Upper lobe of right lung (tissue), 1 donor: ENCODE data around the gene CISTR. TPM values are rescaled to one million over a fixed set of nuclear protein-coding genes. Genes with fewer than 3 reads are reported as not detected.

Source experiments
- ATAC-seq: fragments of 200-7000 bp; cut with Tn5 transposase; one replicate; pipeline ENCODE4 v1.9.1; 2020; ENCODE audit warnings: mild to moderate bottlenecking, moderate library complexity
- DNase-seq: peaks from one replicate; pipeline ENCODE4 v3.0.0-alpha.2; 2020
- H3K27ac ChIP-seq: fragments of 200-600 bp; one replicate; pipeline ENCODE4 v1.8.0; 2022
- H3K27me3 ChIP-seq: fragments of 200-600 bp; one replicate; pipeline ENCODE4 v1.8.0; 2022; ENCODE audit warnings: mild to moderate bottlenecking
- H3K36me3 ChIP-seq: fragments of 200-600 bp; one replicate; pipeline ENCODE4 v1.8.0; 2022
- H3K4me1 ChIP-seq: fragments of 200-600 bp; one replicate; pipeline ENCODE4 v1.8.0; 2022
- H3K4me3 ChIP-seq: fragments of 200-600 bp; one replicate; pipeline ENCODE4 v1.8.0; 2022; ENCODE audit warnings: mild to moderate bottlenecking
- H3K9me3 ChIP-seq: fragments of 200-600 bp; one replicate; pipeline ENCODE4 v1.8.0; 2022
- intact Hi-C: fragments of 100-400 bp; cut with DNase I; formaldehyde crosslinking; loops from one replicate; pipeline ENCODE4 v1.11.0; 2022
- total RNA-seq: library from RNA; stranded (reverse); fragmentation: NEBNext Ultra II Directional; extraction: Animal tissue kit (Norgen Biotek cat#: 25700); gene quantifications from one replicate; pipeline ENCODE4 v1.2.1, GENCODE V29; 2021
- TF ChIP-seq, protein P1 (sequence below): fragments of 200-600 bp; IDR thresholded peaks from one replicate; pipeline ENCODE4 v1.8.0; 2022; ENCODE audit warnings: antibody characterized with exemption
- donor health status: DM: no; HTN: yes; CAD: no; lungs with severe emphysema.

CISTR gene
- total RNA-seq, 1 donor from 2014 or later, result not detected

DNA sequence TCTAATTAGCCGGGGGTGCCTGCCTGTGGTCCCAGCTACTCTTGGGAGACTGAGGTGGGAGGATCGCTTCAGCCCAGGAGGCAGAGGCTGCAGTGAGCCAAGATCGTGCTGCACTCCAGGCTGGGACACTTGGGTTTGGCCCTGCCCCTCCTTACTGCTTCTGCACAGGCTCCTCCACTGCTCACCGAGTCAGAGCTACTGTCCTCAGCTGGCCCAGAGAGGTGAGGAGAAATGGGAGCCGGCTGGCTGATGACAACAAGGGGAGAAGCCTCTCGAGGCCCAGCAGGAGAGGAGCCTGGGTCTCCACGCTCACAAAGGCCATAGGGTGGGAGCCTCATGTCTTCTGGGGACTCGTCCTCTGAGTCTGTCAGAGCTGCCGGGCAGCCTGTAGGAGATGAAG is 38.3 kb downstream of the CISTR start:
- Histone ChIP-seq H3K4me3 (no peak overlapping the region), H3K36me3 (peaks cover 69% of the 10 kb centered on the region), H3K27me3 (no peaks in the 10 kb centered on the region), H3K4me1 (no peaks in the 10 kb centered on the region), H3K27ac (no peak overlapping the region), H3K9me3 (no peaks in the 10 kb centered on the region)
- intact Hi-C loops, result no loop called here
- no peak for ATAC-seq
- TF ChIP-seq, protein P1, sequence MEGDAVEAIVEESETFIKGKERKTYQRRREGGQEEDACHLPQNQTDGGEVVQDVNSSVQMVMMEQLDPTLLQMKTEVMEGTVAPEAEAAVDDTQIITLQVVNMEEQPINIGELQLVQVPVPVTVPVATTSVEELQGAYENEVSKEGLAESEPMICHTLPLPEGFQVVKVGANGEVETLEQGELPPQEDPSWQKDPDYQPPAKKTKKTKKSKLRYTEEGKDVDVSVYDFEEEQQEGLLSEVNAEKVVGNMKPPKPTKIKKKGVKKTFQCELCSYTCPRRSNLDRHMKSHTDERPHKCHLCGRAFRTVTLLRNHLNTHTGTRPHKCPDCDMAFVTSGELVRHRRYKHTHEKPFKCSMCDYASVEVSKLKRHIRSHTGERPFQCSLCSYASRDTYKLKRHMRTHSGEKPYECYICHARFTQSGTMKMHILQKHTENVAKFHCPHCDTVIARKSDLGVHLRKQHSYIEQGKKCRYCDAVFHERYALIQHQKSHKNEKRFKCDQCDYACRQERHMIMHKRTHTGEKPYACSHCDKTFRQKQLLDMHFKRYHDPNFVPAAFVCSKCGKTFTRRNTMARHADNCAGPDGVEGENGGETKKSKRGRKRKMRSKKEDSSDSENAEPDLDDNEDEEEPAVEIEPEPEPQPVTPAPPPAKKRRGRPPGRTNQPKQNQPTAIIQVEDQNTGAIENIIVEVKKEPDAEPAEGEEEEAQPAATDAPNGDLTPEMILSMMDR, result no peak
- DNase-seq, result no peak

DNA sequence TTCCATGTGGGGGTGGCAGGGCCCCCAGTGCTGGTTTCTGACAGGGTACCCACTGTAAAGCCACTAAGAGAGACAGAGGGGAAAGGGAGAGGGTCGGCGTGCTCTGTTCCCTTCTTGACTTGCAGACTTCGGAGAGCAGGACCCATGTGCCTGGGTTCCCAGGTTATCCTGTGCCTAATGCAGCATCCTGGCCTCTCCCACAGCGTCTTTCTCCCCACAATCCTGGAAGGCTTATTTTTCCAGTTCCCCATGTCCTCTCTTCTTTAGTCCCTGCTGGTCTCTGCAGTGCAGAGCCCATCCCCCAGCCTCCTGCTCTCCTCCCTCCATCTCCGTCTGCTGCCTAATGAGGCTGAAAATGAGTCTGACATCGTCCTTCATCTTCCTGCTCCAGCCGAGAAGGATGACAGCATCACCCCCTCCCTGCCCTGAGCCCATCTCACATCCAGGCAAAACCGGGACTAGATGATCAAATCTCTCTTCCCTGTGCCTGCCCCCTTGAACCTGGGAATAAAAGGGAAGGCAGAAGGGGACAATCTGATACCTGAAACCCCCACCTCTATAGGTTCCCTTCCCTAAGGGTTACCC is 39.6 kb downstream of the CISTR start:
- ATAC-seq (no peak), DNase-seq (no peak)
- H3K9me3 ChIP-seq, result no peaks in the 10 kb centered on the region
- H3K27me3 ChIP-seq, result no peaks in the 10 kb centered on the region
- H3K4me1 ChIP-seq, result no peaks in the 10 kb centered on the region
- peaks cover 55% of the 10 kb centered on the region for H3K36me3 ChIP-seq
- intact Hi-C loops, result no loop called here
- no peak overlapping the region for H3K4me3 ChIP-seq
- H3K27ac ChIP-seq, result no peak overlapping the region
- TF ChIP-seq, protein P1, result no peak

DNA sequence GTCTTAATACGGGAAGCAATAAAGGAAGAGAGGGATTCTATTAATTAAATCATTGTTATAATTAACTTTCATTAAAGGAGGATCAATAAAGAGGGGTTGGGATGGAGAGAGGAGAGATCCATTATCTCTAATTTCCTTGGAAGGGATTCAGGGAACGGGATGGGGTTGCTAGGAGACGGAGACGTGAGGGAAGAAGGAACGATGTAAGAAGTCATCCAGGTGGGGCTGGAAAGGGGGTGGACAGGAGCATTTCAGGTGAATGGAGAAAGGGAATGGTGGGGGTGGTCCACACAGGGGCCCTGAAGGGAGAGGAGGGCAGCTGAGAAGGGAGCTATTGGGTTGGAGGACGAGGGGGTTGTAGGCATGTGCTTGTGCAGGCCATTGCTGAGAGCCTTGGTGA is 41.7 kb downstream of the CISTR start:
- Histone ChIP-seq H3K9me3 (no peaks in the 10 kb centered on the region), H3K36me3 (peaks cover 36% of the 10 kb centered on the region), H3K4me3 (no peak overlapping the region), H3K4me1 (no peaks in the 10 kb centered on the region), H3K27me3 (peaks cover 5% of the 10 kb centered on the region), H3K27ac (no peak overlapping the region)
- intact Hi-C loops, result no loop called here
- DNase-seq (no peak), ATAC-seq (no peak)
- TF ChIP-seq, protein P1, result no peak

DNA sequence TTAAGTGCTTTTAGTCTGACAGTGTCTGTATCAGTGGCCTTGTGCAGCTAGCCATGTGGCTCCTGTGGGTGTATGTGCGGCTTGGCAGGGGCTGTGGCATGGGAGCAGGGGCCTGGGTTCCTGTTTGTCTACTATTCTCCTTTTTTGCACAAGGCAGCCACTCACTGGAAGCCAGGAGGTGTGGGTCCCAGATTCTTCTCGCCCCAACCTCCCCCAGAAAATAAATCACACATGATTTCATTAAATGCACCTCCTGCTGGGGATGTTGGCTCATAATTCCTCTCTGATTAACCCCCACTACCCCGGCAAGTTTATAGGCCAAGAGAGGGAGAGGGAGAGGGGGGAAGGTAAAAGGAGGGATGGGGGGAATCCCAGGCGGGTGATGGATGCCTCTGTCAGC is 42.1 kb downstream of the CISTR start:
- Histone ChIP-seq H3K9me3 (no peaks in the 10 kb centered on the region), H3K27ac (no peak overlapping the region), H3K36me3 (peaks cover 31% of the 10 kb centered on the region), H3K4me3 (no peak overlapping the region), H3K4me1 (no peaks in the 10 kb centered on the region), H3K27me3 (peaks cover 7% of the 10 kb centered on the region)
- ATAC-seq, result peak; percentile 13
- intact Hi-C loops, result no loop called here
- TF ChIP-seq, protein P1, result no peak
- DNase-seq, result no peak

DNA sequence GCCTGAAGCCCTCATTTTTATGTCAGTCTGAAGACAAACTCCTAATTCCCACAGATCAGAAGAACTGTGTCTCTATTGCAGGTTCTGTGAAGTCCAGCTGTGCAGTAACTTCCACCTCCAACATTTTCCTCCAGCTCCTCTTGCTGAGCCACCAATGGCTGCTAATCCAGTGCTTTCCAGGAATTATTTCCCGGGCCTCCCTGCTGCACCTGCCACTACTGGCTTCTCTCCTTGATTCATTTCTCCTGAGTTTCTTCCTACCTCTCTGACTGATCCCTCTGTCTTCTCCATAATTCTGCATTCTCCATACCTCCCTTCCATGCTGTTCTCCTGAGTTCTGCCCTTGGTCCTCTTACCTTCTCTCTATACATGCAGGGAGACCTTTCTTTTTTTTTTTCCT is 45.7 kb downstream of the CISTR start:
- Histone ChIP-seq H3K9me3 (no peaks in the 10 kb centered on the region), H3K4me3 (no peak overlapping the region), H3K36me3 (no peaks in the 10 kb centered on the region), H3K4me1 (no peaks in the 10 kb centered on the region), H3K27ac (no peak overlapping the region), H3K27me3 (peaks cover 32% of the 10 kb centered on the region)
- ATAC-seq (no peak), DNase-seq (no peak)
- intact Hi-C loops, result no loop called here
- TF ChIP-seq, protein P1, result no peak

DNA sequence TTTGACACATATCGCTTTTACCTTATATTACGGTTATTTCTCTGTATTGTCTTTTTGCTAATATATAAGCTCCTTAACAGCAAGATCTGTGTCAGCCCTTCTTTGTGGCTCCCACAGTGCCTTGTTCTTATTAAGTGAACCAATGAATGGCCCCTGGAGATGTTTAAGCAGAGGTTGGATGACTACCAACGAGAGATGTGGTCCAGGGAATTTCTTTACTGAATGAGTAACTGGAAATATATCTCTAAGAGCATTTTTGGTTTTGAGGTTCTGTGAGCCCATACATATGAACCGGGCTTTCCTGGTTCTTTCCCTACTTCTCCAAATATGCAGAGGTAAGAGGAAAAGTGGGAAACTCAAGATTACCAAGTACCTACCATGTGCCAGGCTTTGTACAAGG is 48.0 kb downstream of the CISTR start:
- no peak overlapping the region for H3K27ac ChIP-seq
- intact Hi-C loops, result loop anchor here (5.0 kb wide), 1 partner anchor 44 kb away; no protein-coding TSS in a partner anchor
- no peaks in the 10 kb centered on the region for H3K4me1 ChIP-seq
- TF ChIP-seq, protein P1, result no peak
- no peak overlapping the region for H3K4me3 ChIP-seq
- DNase-seq, result no peak
- H3K9me3 ChIP-seq, result no peaks in the 10 kb centered on the region
- no peak for ATAC-seq
- H3K36me3 ChIP-seq, result no peaks in the 10 kb centered on the region
- H3K27me3 ChIP-seq, result peaks cover 53% of the 10 kb centered on the region
